ENCODE measurements around the gene APRT. TPM values are rescaled to one million over a fixed set of nuclear protein-coding genes. Genes with fewer than 3 reads are reported as not detected.

APRT gene
- total and polyA plus RNA-seq, 9 of the 15 experiments (the other 6 are each of a cell fraction or from before 2014, with no cell fraction given) = 41.7 to 409 (median 146) TPM

DNA sequence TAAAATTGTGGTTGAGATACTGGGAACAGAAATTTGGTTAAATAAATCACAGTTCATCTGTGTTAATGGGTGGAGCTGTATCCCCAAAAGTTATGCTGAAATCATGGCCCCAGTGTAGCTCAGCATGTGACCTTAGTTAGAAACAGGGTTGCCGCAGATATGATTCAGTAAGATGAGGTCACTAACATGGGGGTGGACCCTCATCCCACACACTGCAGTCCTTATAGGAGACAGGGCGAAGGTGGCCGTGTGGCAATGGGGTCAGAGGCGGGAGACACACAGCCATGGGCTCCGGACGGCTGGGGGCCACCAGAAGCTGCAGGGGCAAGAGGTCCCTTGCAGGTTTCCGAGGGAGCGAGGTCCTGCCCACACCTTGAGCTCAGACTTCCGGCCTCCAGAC, 34.4 kb upstream of the APRT start:
- Histone ChIP-seq H3K4me2 (ENCODE audit: insufficient read depth, low read length) (no peak overlapping the region), H3K79me2 (ENCODE audit: control insufficient read depth, insufficient read depth, low read length) (no peaks in the 10 kb centered on the region), H3K9ac (ENCODE audit: insufficient read depth in 1 of 2, low read depth in 2 of 2, low read length in 2 of 2) (no peak overlapping the region), H3K27ac (ENCODE audit: extremely low read depth, low read depth, low read length) (no peak overlapping the region), H3K9me3 (replicated peaks; ENCODE audit: control insufficient read depth, insufficient read depth, low read depth, low read length) (no peaks in the 10 kb centered on the region), H3K36me3 (ENCODE audit: control insufficient read depth, insufficient read depth, low read length) (no peaks in the 10 kb centered on the region), H3K27me3 (ENCODE audit: control insufficient read depth in 2 of 2, insufficient read depth in 2 of 2, low read length in 2 of 2) (no peaks in the 10 kb centered on the region), H4K20me1 (replicated peaks; ENCODE audit: control insufficient read depth, insufficient read depth, low read length) (no peaks in the 10 kb centered on the region), H3K4me1 (replicated peaks in 1 of 2; ENCODE audit: control insufficient read depth in 2 of 2, insufficient read depth in 2 of 2, low read length in 2 of 2) (peaks cover 0 to 43% of the 10 kb centered on the region in 2 experiments; a peak in 2 of 5 replicates), H3K9me1 (ENCODE audit: control insufficient read depth, insufficient read depth, low read length) (no peaks in the 10 kb centered on the region), H3K4me3 (no peak overlapping the region), H2AFZ (ENCODE audit: low read depth, low read length) (no peak overlapping the region)
- FAIRE-seq (no peak), ATAC-seq (peak; percentile 45), DNase-seq (ENCODE audit: extremely low read depth in 1 of 4, low spot score in 3 of 4) (peak; percentile 30 to 55 (median 41))
- ChIA-PET CTCF (ENCODE audit: low intra/inter-chr PET ratio) (no interaction called here), POLR2A (interaction anchor here (0.5 kb wide), 1 partner anchor 20 kb away, joined by 3 read pairs; the partner anchor contains the start of gene PABPN1L)
- in situ Hi-C loops (cut with MboI) = no loop called here
- TF ChIP-seq EGR1 (conservative IDR thresholded peaks at IDR 0.05) = peak; percentile 81
- TF ChIP-seq ZSCAN29 (IDR thresholded peaks at IDR 0.05) = no peak
- no peak for TF ChIP-seq L3MBTL2 (IDR thresholded peaks at IDR 0.05)
- TF ChIP-seq SMARCE1 (IDR thresholded peaks at IDR 0.05) = no peak
- TF ChIP-seq MTF1 (CRISPR knock-in tag; IDR thresholded peaks at IDR 0.05; ENCODE audit: borderline replicate concordance) = no peak
- TF ChIP-seq, protein P1, sequence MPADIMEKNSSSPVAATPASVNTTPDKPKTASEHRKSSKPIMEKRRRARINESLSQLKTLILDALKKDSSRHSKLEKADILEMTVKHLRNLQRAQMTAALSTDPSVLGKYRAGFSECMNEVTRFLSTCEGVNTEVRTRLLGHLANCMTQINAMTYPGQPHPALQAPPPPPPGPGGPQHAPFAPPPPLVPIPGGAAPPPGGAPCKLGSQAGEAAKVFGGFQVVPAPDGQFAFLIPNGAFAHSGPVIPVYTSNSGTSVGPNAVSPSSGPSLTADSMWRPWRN (IDR thresholded peaks at IDR 0.05; ENCODE audit: low read depth) = no peak
- TF ChIP-seq ATF7 (IDR thresholded peaks at IDR 0.05) = peak; percentile 28; the same call in 1 of the 2 replicates
- TF ChIP-seq TRIM28 (IDR thresholded peaks at IDR 0.05) = no peak
- peak; percentile 23; the same call in 1 of the 2 replicates for TF ChIP-seq FOSL1 (tag; conservative IDR thresholded peaks at IDR 0.05)
- TF ChIP-seq SRSF3 (IDR thresholded peaks at IDR 0.05; ENCODE audit: insufficient read depth, low read length) = no peak
- TF ChIP-seq, protein P2, sequence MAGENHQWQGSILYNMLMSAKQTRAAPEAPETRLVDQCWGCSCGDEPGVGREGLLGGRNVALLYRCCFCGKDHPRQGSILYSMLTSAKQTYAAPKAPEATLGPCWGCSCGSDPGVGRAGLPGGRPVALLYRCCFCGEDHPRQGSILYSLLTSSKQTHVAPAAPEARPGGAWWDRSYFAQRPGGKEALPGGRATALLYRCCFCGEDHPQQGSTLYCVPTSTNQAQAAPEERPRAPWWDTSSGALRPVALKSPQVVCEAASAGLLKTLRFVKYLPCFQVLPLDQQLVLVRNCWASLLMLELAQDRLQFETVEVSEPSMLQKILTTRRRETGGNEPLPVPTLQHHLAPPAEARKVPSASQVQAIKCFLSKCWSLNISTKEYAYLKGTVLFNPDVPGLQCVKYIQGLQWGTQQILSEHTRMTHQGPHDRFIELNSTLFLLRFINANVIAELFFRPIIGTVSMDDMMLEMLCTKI (IDR thresholded peaks at IDR 0.05; ENCODE audit: partially characterized antibody) = no peak
- TF ChIP-seq KDM1A (IDR thresholded peaks at IDR 0.05) = peak; percentile 52 to 80; a peak in 3 of 4 replicates
- TF ChIP-seq, protein P3, sequence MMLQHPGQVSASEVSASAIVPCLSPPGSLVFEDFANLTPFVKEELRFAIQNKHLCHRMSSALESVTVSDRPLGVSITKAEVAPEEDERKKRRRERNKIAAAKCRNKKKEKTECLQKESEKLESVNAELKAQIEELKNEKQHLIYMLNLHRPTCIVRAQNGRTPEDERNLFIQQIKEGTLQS (IDR thresholded peaks at IDR 0.05) = peak; percentile 74
- TF ChIP-seq, protein P3 (CRISPR knock-in tag; conservative IDR thresholded peaks at IDR 0.05) = no peak
- TF ChIP-seq KDM4B (IDR thresholded peaks at IDR 0.05; ENCODE audit: borderline replicate concordance in 2 of 2, low read depth in 1 of 2) = no peak
- TF ChIP-seq BDP1 (IDR thresholded peaks at IDR 0.05; ENCODE audit: insufficient read depth, insufficient read length) = no peak
- no peak for TF ChIP-seq CBFA2T2 (conservative IDR thresholded peaks at IDR 0.05)
- 57% methylated on average over 8 of the region's 9 CpGs for WGBS (ENCODE audit: insufficient coverage, low coverage, missing lambda C conversion rate)
- intact Hi-C loops (cut with micrococcal nuclease) = no loop called here
- no TSS peak for BruUV-seq (replicated peaks)
